ENCODE data around the gene BAIAP2.

DNA sequence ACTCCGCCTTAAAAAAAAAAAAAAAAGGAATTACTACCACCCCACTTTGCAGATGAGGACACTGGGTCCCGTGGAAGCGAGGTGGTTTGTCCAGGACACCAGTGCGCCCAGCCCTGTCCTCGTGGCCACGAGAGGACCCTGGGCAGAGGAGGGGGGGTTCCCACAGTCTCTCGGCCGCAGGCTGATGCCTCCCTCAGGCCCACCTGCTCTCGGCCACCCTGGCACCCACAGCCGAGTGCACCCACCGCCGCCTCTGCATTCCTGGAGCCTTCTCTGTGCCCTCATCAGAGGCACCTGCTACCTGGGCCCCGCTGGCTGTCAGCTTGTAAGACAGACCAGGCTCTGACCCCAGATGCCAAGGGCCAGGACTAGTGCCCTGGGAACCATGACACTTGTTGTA is 102.3 kb downstream of the BAIAP2 start:
- TF ChIP-seq EP300 (conservative IDR thresholded peaks at IDR 0.05; ENCODE audit: poor library complexity, severe bottlenecking): no peak
- TF ChIP-seq, protein P1, sequence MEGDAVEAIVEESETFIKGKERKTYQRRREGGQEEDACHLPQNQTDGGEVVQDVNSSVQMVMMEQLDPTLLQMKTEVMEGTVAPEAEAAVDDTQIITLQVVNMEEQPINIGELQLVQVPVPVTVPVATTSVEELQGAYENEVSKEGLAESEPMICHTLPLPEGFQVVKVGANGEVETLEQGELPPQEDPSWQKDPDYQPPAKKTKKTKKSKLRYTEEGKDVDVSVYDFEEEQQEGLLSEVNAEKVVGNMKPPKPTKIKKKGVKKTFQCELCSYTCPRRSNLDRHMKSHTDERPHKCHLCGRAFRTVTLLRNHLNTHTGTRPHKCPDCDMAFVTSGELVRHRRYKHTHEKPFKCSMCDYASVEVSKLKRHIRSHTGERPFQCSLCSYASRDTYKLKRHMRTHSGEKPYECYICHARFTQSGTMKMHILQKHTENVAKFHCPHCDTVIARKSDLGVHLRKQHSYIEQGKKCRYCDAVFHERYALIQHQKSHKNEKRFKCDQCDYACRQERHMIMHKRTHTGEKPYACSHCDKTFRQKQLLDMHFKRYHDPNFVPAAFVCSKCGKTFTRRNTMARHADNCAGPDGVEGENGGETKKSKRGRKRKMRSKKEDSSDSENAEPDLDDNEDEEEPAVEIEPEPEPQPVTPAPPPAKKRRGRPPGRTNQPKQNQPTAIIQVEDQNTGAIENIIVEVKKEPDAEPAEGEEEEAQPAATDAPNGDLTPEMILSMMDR (IDR thresholded peaks at IDR 0.05; ENCODE audit: poor library complexity, severe bottlenecking): no peak
- TF ChIP-seq, protein P2, sequence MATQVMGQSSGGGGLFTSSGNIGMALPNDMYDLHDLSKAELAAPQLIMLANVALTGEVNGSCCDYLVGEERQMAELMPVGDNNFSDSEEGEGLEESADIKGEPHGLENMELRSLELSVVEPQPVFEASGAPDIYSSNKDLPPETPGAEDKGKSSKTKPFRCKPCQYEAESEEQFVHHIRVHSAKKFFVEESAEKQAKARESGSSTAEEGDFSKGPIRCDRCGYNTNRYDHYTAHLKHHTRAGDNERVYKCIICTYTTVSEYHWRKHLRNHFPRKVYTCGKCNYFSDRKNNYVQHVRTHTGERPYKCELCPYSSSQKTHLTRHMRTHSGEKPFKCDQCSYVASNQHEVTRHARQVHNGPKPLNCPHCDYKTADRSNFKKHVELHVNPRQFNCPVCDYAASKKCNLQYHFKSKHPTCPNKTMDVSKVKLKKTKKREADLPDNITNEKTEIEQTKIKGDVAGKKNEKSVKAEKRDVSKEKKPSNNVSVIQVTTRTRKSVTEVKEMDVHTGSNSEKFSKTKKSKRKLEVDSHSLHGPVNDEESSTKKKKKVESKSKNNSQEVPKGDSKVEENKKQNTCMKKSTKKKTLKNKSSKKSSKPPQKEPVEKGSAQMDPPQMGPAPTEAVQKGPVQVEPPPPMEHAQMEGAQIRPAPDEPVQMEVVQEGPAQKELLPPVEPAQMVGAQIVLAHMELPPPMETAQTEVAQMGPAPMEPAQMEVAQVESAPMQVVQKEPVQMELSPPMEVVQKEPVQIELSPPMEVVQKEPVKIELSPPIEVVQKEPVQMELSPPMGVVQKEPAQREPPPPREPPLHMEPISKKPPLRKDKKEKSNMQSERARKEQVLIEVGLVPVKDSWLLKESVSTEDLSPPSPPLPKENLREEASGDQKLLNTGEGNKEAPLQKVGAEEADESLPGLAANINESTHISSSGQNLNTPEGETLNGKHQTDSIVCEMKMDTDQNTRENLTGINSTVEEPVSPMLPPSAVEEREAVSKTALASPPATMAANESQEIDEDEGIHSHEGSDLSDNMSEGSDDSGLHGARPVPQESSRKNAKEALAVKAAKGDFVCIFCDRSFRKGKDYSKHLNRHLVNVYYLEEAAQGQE (IDR thresholded peaks at IDR 0.05; ENCODE audit: borderline replicate concordance): no peak
- no peak for TF ChIP-seq EZH2 (IDR thresholded peaks at IDR 0.05; ENCODE audit: borderline replicate concordance, insufficient read depth, low read length, poor library complexity, severe bottlenecking)
- TF ChIP-seq POLR2AphosphoS5 (IDR thresholded peaks at IDR 0.05): no peak
- TF ChIP-seq TAF1 (IDR thresholded peaks at IDR 0.05; ENCODE audit: low read depth): no peak
- no peak for TF ChIP-seq RAD21 (conservative IDR thresholded peaks at IDR 0.05)
- no peak for TF ChIP-seq MXI1 (conservative IDR thresholded peaks at IDR 0.05; ENCODE audit: poor library complexity, severe bottlenecking)
